MCF 10A (cell line): ENCODE measurements around the gene ALPP. TPM values are rescaled to one million over a fixed set of nuclear protein-coding genes. Genes with fewer than 3 reads are reported as not detected.
"Not testable (repeated sequence)": the region's sequence is repeated elsewhere in the genome, so short reads cannot be mapped to it uniquely, and the experiment has no call there.

Experiments
- BruUV-seq: library from RNA; stranded (reverse); fragments of 400-500 nt; replicated peaks from 2 replicates; lab custom pipeline; 2021; lab: Mats Ljungman, UMichigan
- CTCF ChIA-PET: fragments of 300-600 bp; sonication (Branson Sonifier 250); formaldehyde crosslinking; extraction: SDS; loops from one replicate; lab custom pipeline; 2021; ENCODE audit warnings: antibody characterized with exemption, inconsistent platforms; lab: Yijun Ruan, JAX
- POLR2A ChIA-PET: fragments of 300-600, 350-650 bp; sonication (Branson Sonifier 250); formaldehyde crosslinking; extraction: SDS; loops from one replicate; lab custom pipeline; 2020; ENCODE audit warnings: antibody characterized with exemption, inconsistent platforms; lab: Yijun Ruan, JAX
- DNase-seq: peaks from one replicate; pipeline ENCODE4 v3.0.0-alpha.2; 2018; ENCODE audit not compliant: unreplicated experiment
- H3K27ac Mint-ChIP-seq: one replicate; pipeline ENCODE4 v1.8.0; 2022; ENCODE audit warnings: mild to moderate bottlenecking, low read depth, mixed read lengths; ENCODE audit not compliant: unreplicated experiment
- H3K27me3 Mint-ChIP-seq: one replicate; pipeline ENCODE4 v1.8.0; 2022; ENCODE audit warnings: mixed read lengths; ENCODE audit not compliant: insufficient read depth, unreplicated experiment
- H3K36me3 Mint-ChIP-seq: one replicate; pipeline ENCODE4 v1.8.0; 2022; ENCODE audit warnings: mild to moderate bottlenecking, moderate library complexity, mixed read lengths; ENCODE audit not compliant: insufficient read depth, unreplicated experiment
- H3K4me1 Mint-ChIP-seq: one replicate; pipeline ENCODE4 v1.8.0; 2022; ENCODE audit warnings: mixed read lengths; ENCODE audit not compliant: insufficient read depth, unreplicated experiment
- H3K4me3 Mint-ChIP-seq: one replicate; pipeline ENCODE4 v1.8.0; 2022; ENCODE audit warnings: mild to moderate bottlenecking, moderate library complexity, mixed read lengths; ENCODE audit not compliant: unreplicated experiment
- H3K9me3 Mint-ChIP-seq: one replicate; pipeline ENCODE4 v1.8.0; 2022; ENCODE audit warnings: mixed read lengths; ENCODE audit not compliant: unreplicated experiment
- CTCF ChIP-seq: fragments of 200-600 bp; IDR thresholded peaks from one replicate; pipeline ENCODE4 v1.8.0; 2022; ENCODE audit warnings: antibody characterized with exemption, mild to moderate bottlenecking; ENCODE audit not compliant: unreplicated experiment
- intact Hi-C: fragments of 100-400 bp; cut with micrococcal nuclease; formaldehyde crosslinking; loops from 2 replicates; pipeline ENCODE4 v1.14.1; 2022
- total RNA-seq: library from RNA; stranded (reverse); gene quantifications from 2 replicates; pipeline ENCODE4 v1.2.3, GENCODE V29; 2022

The ALPP gene
- total RNA-seq, 1 experiment from 2014 or later, result 0.35 TPM

GRCh38 chr2:232405943-232406510 lies 27.5 kb downstream of the ALPP start:
- intact Hi-C loops, result no loop called here

GRCh38 chr2:232406556-232407310 lies 28.2 kb downstream of the ALPP start, which contains the start of gene ALPG:
Gene ALPG, plus strand, starts transcription at chr2:232406844. Its CDS starts 51 bp downstream, at chr2:232406895.
- H3K36me3 Mint-ChIP-seq, result no peaks in the 10 kb centered on the region
- H3K27me3 Mint-ChIP-seq, result peaks cover 18% of the 10 kb centered on the region
- POLR2A ChIA-PET, result no interaction called here
- DNase-seq, result no peak
- TF ChIP-seq CTCF, result no peak
- no peaks in the 10 kb centered on the region for H3K9me3 Mint-ChIP-seq
- no TSS peak for BruUV-seq
- H3K4me1 Mint-ChIP-seq, result no peaks in the 10 kb centered on the region
- H3K27ac Mint-ChIP-seq, result no peak within 1 kb of the TSS
- H3K4me3 Mint-ChIP-seq, result no peak within 1 kb of the TSS
- intact Hi-C loops, result no loop called here
- CTCF ChIA-PET, result interaction anchor here (0.6 to 0.7 kb wide), 2 partner anchors 20 to 24 kb away, joined by 3 read pairs; no protein-coding TSS in a partner anchor

More at GRCh38 chr2:232405943-232406510, 27.5 kb downstream of the ALPP start:
- Mint-ChIP-seq H3K4me1 (no peaks in the 10 kb centered on the region), H3K27ac (no peak overlapping the region), H3K27me3 (peaks cover 12% of the 10 kb centered on the region), H3K9me3 (no peaks in the 10 kb centered on the region), H3K36me3 (no peaks in the 10 kb centered on the region), H3K4me3 (no peak overlapping the region)
- BruUV-seq, result no TSS peak
- ChIA-PET POLR2A (interaction anchor here (0.6 kb wide), 1 partner anchor 11 kb away, joined by 3 read pairs; no protein-coding TSS in a partner anchor), CTCF (interaction anchor here (0.6 to 0.7 kb wide), 2 partner anchors 21 to 24 kb away, joined by 3 read pairs; no protein-coding TSS in a partner anchor)
- no peak for TF ChIP-seq CTCF
- no peak for DNase-seq

GRCh38 chr2:232407428-232408150 lies 29.0 kb downstream of the ALPP start:
- DNase-seq, H3K4me1 Mint-ChIP-seq, H3K4me3 Mint-ChIP-seq, BruUV-seq, H3K36me3 Mint-ChIP-seq, intact Hi-C loops, H3K9me3 Mint-ChIP-seq, POLR2A ChIA-PET, H3K27ac Mint-ChIP-seq: not testable (repeated sequence)
- peaks cover 23% of the 10 kb centered on the region for H3K27me3 Mint-ChIP-seq
- CTCF ChIA-PET, result interaction anchor here (0.6 kb wide), 1 partner anchor 267 kb away, joined by 3 read pairs; no protein-coding TSS in a partner anchor

- CTCF ChIA-PET, result interaction anchor here (0.6 kb wide), 1 partner anchor 268 kb away, joined by 3 read pairs; no protein-coding TSS in a partner anchor
- not testable (repeated sequence) for H3K36me3 Mint-ChIP-seq
Measured at GRCh38 chr2:232408269-232408668, 29.7 kb downstream of the ALPP start.

GRCh38 chr2:232409617-232410016 lies 31.1 kb downstream of the ALPP start:
- H3K36me3 Mint-ChIP-seq, H3K4me1 Mint-ChIP-seq, DNase-seq, BruUV-seq, H3K27ac Mint-ChIP-seq, intact Hi-C loops, H3K9me3 Mint-ChIP-seq, POLR2A ChIA-PET, H3K4me3 Mint-ChIP-seq: not testable (repeated sequence)
- peaks cover 40% of the 10 kb centered on the region for H3K27me3 Mint-ChIP-seq
- CTCF ChIA-PET, result interaction anchor here (0.7 kb wide), 1 partner anchor 10 kb away, joined by 3 read pairs; no protein-coding TSS in a partner anchor

More at GRCh38 chr2:232408269-232408668, 29.7 kb downstream of the ALPP start:
- DNase-seq, H3K27ac Mint-ChIP-seq, intact Hi-C loops, H3K4me1 Mint-ChIP-seq, H3K4me3 Mint-ChIP-seq, BruUV-seq, H3K9me3 Mint-ChIP-seq, POLR2A ChIA-PET: not testable (repeated sequence)
- peaks cover 30% of the 10 kb centered on the region for H3K27me3 Mint-ChIP-seq
